Loucy (cell line): Measurements from ENCODE around the gene TMEM9.

ENCODE experiments used
- H2AFZ ChIP-seq: fragments of 200-600 bp; sonication (generic); 2 replicates; pipeline ENCODE4 v1.6.0; 2016; ENCODE audit warnings: antibody characterized with exemption, mild to moderate bottlenecking, low read length, moderate library complexity
- H3F3A ChIP-seq: fragments of 200-600 bp; 2 replicates; pipeline ENCODE4 v1.6.0; 2016; ENCODE audit warnings: antibody characterized with exemption, low read depth, mild to moderate bottlenecking
- H3K27me3 ChIP-seq: fragments of 200-600 bp; sonication (generic); 2 replicates; pipeline ENCODE4 v1.6.1; 2014; ENCODE audit warnings: low read length, mild to moderate bottlenecking; ENCODE audit not compliant: insufficient read depth, poor library complexity, severe bottlenecking
- H3K36me3 ChIP-seq: fragments of 200-600 bp; sonication (generic); 2 replicates; pipeline ENCODE4 v1.6.1; 2016; ENCODE audit warnings: low read length; ENCODE audit not compliant: insufficient read depth
- H3K4me1 ChIP-seq: fragments of 200-600 bp; sonication (generic); 2 replicates; pipeline ENCODE4 v1.5.1; 2014; ENCODE audit warnings: low read length, mild to moderate bottlenecking; ENCODE audit not compliant: insufficient read depth, poor library complexity, severe bottlenecking
- H3K4me2 ChIP-seq: fragments of 200-600 bp; sonication (generic); 2 replicates; pipeline ENCODE4 v1.6.0; 2014; ENCODE audit warnings: antibody characterized with exemption, low read length, low read depth, mild to moderate bottlenecking; ENCODE audit not compliant: poor library complexity, severe bottlenecking
- H3K4me3 ChIP-seq: fragments of 200-600 bp; sonication (generic); 2 replicates; pipeline ENCODE4 v1.5.1; 2014; ENCODE audit warnings: low read length, mild to moderate bottlenecking, mixed read lengths; ENCODE audit not compliant: poor library complexity, severe bottlenecking
- H3K79me2 ChIP-seq: fragments of 200-600 bp; sonication (generic); 2 replicates; pipeline ENCODE4 v1.6.1; 2014; ENCODE audit warnings: low read length; ENCODE audit not compliant: insufficient read depth
- H3K9ac ChIP-seq: fragments of 200-600 bp; sonication (generic); 2 replicates; pipeline ENCODE4 v1.6.0; 2014; ENCODE audit warnings: mild to moderate bottlenecking, low read depth, low read length, moderate library complexity; ENCODE audit not compliant: poor library complexity, severe bottlenecking
- H3K9me2 ChIP-seq: fragments of 200-600 bp; sonication (generic); replicated peaks from 2 replicates; pipeline ENCODE4 v1.6.1; 2016; ENCODE audit warnings: low read depth, low read length, mixed read lengths
- H3K9me3 ChIP-seq: fragments of 200-600 bp; sonication (generic); 2 replicates; pipeline ENCODE4 v1.6.1; 2014; ENCODE audit warnings: mild to moderate bottlenecking, antibody characterized with exemption, low read length, low read depth; ENCODE audit not compliant: insufficient read depth
- H4K20me1 ChIP-seq: fragments of 200-600 bp; sonication (generic); 2 replicates; pipeline ENCODE4 v1.6.0; 2014; ENCODE audit warnings: antibody characterized with exemption, low read length, mild to moderate bottlenecking; ENCODE audit not compliant: insufficient read depth, poor library complexity, severe bottlenecking
- CTCF ChIP-seq: fragments of 200-600 bp; sonication (generic); conservative IDR thresholded peaks from 2 replicates; pipeline ENCODE4 v1.5.1; 2014; ENCODE audit warnings: mild to moderate bottlenecking, antibody characterized with exemption, low read length
- EZH2phosphoT487 ChIP-seq: fragments of 200-600 bp; IDR thresholded peaks from 2 replicates; pipeline ENCODE4 v1.6.1; 2018; ENCODE audit warnings: antibody characterized with exemption, mild to moderate bottlenecking, moderate library complexity, borderline replicate concordance

The TMEM9 gene

GRCh38 chr1:201122321-201122957, 31.8 kb downstream of the TMEM9 start:
- H3K27me3 ChIP-seq: no peaks in the 10 kb centered on the region
- H3K79me2 ChIP-seq: no peaks in the 10 kb centered on the region
- TF ChIP-seq EZH2phosphoT487: no peak
- TF ChIP-seq CTCF: no peak
- H4K20me1 ChIP-seq: no peaks in the 10 kb centered on the region
- H3K36me3 ChIP-seq: no peaks in the 10 kb centered on the region
- H3K9me2 ChIP-seq: no peaks in the 10 kb centered on the region
- no peak overlapping the region for H2AFZ ChIP-seq
- H3F3A ChIP-seq: no peaks in the 10 kb centered on the region
- no peak overlapping the region for H3K4me2 ChIP-seq
- H3K4me1 ChIP-seq: peaks cover 11% of the 10 kb centered on the region
- no peaks in the 10 kb centered on the region for H3K9me3 ChIP-seq
- H3K9ac ChIP-seq: no peak overlapping the region
- H3K4me3 ChIP-seq: no peak overlapping the region

- H3K9me2 ChIP-seq: no peaks in the 10 kb centered on the region
- H3K79me2 ChIP-seq: no peaks in the 10 kb centered on the region
- peak overlapping the region; percentile 25 for H3K4me2 ChIP-seq
- H3K36me3 ChIP-seq: no peaks in the 10 kb centered on the region
- H4K20me1 ChIP-seq: no peaks in the 10 kb centered on the region
- H3F3A ChIP-seq: no peaks in the 10 kb centered on the region
- no peaks in the 10 kb centered on the region for H3K9me3 ChIP-seq
- H3K4me3 ChIP-seq: no peak overlapping the region
- no peaks in the 10 kb centered on the region for H3K27me3 ChIP-seq
- H3K9ac ChIP-seq: peak overlapping the region; percentile 53
- peaks cover 11% of the 10 kb centered on the region for H3K4me1 ChIP-seq
- peak overlapping the region; percentile 64 for H2AFZ ChIP-seq
- TF ChIP-seq CTCF (peak; percentile 51), EZH2phosphoT487 (no peak)
These were observed 34.8 kb downstream of the TMEM9 start for GRCh38 chr1:201119206-201120197.

- Histone ChIP-seq H3K36me3 (no peaks in the 10 kb centered on the region), H3K4me2 (no peak overlapping the region), H3K27me3 (no peaks in the 10 kb centered on the region), H2AFZ (no peak overlapping the region), H3K4me1 (peaks cover 16% of the 10 kb centered on the region), H3K9ac (no peak overlapping the region), H3K9me3 (no peaks in the 10 kb centered on the region), H3K9me2 (no peaks in the 10 kb centered on the region), H3K4me3 (no peak overlapping the region), H3K79me2 (no peaks in the 10 kb centered on the region), H4K20me1 (no peaks in the 10 kb centered on the region), H3F3A (no peaks in the 10 kb centered on the region)
- TF ChIP-seq CTCF: no peak
- TF ChIP-seq EZH2phosphoT487: no peak
These were observed 38.2 kb downstream of the TMEM9 start for GRCh38 chr1:201116091-201116490.
